ENCODE measurements around the gene SPATA31E1. TPM values are rescaled to one million over a fixed set of nuclear protein-coding genes. Genes with fewer than 3 reads are reported as not detected.
"Not testable (repeated sequence)": the region's sequence is repeated elsewhere in the genome, so short reads cannot be mapped to it uniquely, and the experiment has no call there.

Gene SPATA31E1
- total RNA-seq, 1 donor from 2014 or later = not detected

DNA sequence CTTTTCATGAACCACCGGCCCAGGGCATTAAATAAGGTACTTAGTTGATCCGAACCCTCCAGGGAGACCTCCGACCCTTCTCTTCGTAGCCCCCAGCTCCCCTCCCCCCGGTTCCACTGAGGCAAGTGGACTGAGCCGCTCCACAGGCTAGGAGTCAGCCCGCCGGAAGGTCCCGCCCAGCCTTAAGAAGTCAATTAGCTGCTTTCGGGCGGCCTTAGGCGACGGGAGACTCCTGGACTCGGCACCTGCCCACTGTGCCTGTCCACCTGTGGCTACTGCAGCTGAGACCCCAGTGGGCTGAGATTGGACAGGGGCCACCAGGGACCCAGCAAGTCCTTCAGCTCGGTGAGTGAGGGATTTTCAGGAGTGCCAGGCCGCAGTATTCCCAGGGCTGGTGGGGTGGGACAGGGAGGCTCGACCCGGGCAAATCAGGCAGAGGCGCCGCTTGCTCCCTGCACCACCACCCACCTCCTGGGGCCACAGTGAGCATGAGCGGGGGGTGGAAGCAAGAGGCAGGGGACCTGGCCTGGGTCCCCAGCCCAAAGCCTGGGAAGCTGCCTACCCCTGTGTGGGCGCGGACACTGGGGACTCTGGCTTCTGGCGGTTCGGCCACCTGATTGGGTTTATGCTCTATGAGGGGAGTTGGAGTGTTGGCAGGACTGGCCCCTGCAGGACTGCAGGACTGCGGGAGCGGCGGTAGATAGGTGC is 39.6 kb upstream of the SPATA31E1 start:
- no peaks in the 10 kb centered on the region for H3K36me3 Mint-ChIP-seq (ENCODE audit: low read depth)
- H3K27me3 Mint-ChIP-seq (ENCODE audit: low read depth) = peaks cover 2% of the 10 kb centered on the region
- TF ChIP-seq, protein P1, sequence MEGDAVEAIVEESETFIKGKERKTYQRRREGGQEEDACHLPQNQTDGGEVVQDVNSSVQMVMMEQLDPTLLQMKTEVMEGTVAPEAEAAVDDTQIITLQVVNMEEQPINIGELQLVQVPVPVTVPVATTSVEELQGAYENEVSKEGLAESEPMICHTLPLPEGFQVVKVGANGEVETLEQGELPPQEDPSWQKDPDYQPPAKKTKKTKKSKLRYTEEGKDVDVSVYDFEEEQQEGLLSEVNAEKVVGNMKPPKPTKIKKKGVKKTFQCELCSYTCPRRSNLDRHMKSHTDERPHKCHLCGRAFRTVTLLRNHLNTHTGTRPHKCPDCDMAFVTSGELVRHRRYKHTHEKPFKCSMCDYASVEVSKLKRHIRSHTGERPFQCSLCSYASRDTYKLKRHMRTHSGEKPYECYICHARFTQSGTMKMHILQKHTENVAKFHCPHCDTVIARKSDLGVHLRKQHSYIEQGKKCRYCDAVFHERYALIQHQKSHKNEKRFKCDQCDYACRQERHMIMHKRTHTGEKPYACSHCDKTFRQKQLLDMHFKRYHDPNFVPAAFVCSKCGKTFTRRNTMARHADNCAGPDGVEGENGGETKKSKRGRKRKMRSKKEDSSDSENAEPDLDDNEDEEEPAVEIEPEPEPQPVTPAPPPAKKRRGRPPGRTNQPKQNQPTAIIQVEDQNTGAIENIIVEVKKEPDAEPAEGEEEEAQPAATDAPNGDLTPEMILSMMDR (IDR thresholded peaks at IDR 0.05) = no peak
- no peak for DNase-seq (ENCODE audit: low spot score)
- no peak overlapping the region for H3K27ac Mint-ChIP-seq (ENCODE audit: unreplicated experiment)
- H3K4me3 Mint-ChIP-seq (ENCODE audit: unreplicated experiment) = no peak overlapping the region
- H3K9me3 Mint-ChIP-seq (ENCODE audit: low read depth) = no peaks in the 10 kb centered on the region
- H3K4me1 Mint-ChIP-seq (ENCODE audit: low read depth) = no peaks in the 10 kb centered on the region

DNA sequence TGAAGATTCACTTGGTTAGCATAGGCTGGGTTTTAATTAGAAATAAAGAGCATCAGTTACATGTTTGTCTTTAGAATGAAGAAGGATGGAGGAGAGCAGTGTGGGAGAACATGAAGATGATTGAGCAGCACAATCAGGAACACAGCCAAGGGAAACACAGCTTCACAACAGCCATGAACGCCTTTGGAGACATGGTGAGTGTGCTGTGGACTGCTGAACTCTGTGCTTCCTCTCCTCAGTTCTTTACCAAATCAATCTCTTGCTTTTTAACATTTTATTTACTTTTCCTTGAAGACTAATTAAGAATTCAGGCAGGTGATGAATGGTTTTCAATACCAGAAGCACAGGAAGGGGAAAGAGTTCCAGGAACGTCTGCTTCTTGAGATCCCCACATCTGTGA is 38.2 kb upstream of the SPATA31E1 start:
- H3K27ac Mint-ChIP-seq (ENCODE audit: unreplicated experiment) = no peak overlapping the region
- no peaks in the 10 kb centered on the region for H3K36me3 Mint-ChIP-seq (ENCODE audit: low read depth)
- DNase-seq (ENCODE audit: low spot score) = no peak
- TF ChIP-seq, protein P1 (IDR thresholded peaks at IDR 0.05) = no peak
- no peaks in the 10 kb centered on the region for H3K4me1 Mint-ChIP-seq (ENCODE audit: low read depth)
- no peaks in the 10 kb centered on the region for H3K9me3 Mint-ChIP-seq (ENCODE audit: low read depth)
- H3K27me3 Mint-ChIP-seq (ENCODE audit: low read depth) = peaks cover 2% of the 10 kb centered on the region
- no peak overlapping the region for H3K4me3 Mint-ChIP-seq (ENCODE audit: unreplicated experiment)

DNA sequence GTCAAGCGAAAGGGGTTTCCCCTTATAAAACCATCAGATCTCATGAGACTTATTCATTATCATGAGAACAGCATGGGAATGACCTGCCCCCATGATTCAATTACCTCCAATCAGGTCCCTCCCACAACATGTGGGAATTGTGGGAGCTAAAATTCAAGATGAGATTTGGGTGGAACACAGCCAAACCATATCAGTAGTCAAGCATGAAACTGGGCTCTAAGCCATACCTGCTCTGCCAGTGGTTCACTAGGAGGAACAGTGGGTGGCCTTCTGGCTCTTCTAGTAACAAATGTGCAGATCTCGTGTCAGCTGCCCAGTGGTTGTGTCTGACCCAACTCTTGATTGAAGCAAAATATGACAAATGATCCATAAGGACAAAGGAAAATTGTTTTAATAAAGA is 34.9 kb upstream of the SPATA31E1 start:
- not testable (repeated sequence) for H3K4me1 Mint-ChIP-seq (ENCODE audit: low read depth); H3K4me3 Mint-ChIP-seq (ENCODE audit: unreplicated experiment); H3K27ac Mint-ChIP-seq (ENCODE audit: unreplicated experiment); H3K36me3 Mint-ChIP-seq (ENCODE audit: low read depth); H3K27me3 Mint-ChIP-seq (ENCODE audit: low read depth); DNase-seq (ENCODE audit: low spot score); H3K9me3 Mint-ChIP-seq (ENCODE audit: low read depth)

DNA sequence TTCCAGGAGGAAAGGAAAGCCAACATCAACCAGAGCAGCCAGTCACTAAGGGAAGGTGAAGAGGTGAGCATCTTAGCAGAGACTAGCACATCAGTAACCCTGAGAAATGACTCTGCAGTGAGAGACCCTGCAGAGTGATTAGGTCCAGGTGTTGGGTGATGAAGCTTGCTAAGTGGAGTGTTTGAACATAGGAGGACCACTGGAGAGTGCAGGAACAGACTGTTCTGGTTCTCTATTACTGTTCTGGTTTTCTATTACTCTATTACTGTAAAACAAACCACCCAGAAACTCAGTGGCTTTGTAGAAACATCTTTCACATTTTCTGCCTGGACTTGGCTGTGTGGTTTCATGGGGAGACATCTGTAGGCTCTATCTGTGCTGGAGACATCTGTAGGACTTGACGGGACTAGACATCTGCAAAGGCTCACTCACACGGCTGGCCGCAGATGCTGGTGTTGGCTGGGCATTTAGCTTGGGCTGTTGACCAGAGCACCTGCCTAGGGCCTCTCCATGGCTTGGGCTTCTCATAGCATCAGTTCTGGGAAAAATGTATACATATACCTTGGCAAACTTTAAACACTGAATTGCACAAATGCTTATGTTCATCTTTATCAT is 33.4 kb upstream of the SPATA31E1 start:
- no peak for DNase-seq (ENCODE audit: low spot score)
- no peak overlapping the region for H3K27ac Mint-ChIP-seq (ENCODE audit: unreplicated experiment)
- TF ChIP-seq, protein P1 (IDR thresholded peaks at IDR 0.05) = no peak
- H3K9me3 Mint-ChIP-seq (ENCODE audit: low read depth) = no peaks in the 10 kb centered on the region
- H3K4me1 Mint-ChIP-seq (ENCODE audit: low read depth) = no peaks in the 10 kb centered on the region
- H3K27me3 Mint-ChIP-seq (ENCODE audit: low read depth) = peaks cover 2% of the 10 kb centered on the region
- H3K36me3 Mint-ChIP-seq (ENCODE audit: low read depth) = no peaks in the 10 kb centered on the region
- H3K4me3 Mint-ChIP-seq (ENCODE audit: unreplicated experiment) = no peak overlapping the region

DNA sequence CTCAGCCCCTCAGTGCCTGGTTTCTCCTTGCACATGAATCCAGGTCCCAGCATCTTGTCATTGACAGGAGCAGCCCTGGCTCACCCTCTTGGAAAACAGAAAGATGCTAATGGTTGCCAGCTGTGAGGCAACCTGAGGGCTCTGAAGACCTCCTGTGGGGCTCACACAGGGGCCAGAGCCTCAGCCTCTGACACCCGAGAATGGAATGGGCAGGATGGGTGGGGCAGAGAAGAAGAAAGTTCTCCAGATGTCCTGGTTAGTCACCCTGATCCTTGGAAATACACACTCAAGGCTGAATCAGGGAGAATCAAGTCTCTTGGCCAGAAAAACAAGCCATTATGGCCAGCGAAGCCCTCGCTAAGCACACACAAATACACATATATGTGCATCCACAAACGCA is 32.3 kb upstream of the SPATA31E1 start:
- TF ChIP-seq, protein P1 (IDR thresholded peaks at IDR 0.05) = no peak
- H3K9me3 Mint-ChIP-seq (ENCODE audit: low read depth) = no peaks in the 10 kb centered on the region
- H3K4me1 Mint-ChIP-seq (ENCODE audit: low read depth) = no peaks in the 10 kb centered on the region
- H3K27me3 Mint-ChIP-seq (ENCODE audit: low read depth) = peaks cover 2% of the 10 kb centered on the region
- no peak overlapping the region for H3K4me3 Mint-ChIP-seq (ENCODE audit: unreplicated experiment)
- H3K36me3 Mint-ChIP-seq (ENCODE audit: low read depth) = no peaks in the 10 kb centered on the region
- H3K27ac Mint-ChIP-seq (ENCODE audit: unreplicated experiment) = no peak overlapping the region
- no peak for DNase-seq (ENCODE audit: low spot score)

DNA sequence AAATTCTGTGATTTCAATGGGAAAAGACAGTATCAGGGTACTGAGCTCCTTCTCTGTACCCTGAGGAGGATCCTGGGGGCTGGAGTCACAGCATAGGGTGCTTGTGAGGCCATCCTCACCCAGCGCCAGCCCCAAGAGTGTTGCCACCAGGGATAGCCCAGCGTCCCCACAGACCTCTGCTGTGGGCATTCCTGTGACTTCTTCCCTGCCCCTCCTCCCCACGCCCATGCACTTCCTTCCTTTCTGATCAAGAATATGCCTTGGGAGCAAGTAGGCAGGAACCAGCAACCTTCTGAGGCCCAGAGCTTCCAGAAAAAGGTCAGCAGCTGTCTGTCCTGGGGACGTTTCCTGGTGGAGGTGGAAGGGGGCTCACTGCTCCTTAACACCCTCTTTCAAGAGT is 31.5 kb upstream of the SPATA31E1 start:
- H3K4me1 Mint-ChIP-seq (ENCODE audit: low read depth); H3K9me3 Mint-ChIP-seq (ENCODE audit: low read depth); DNase-seq (ENCODE audit: low spot score); H3K27me3 Mint-ChIP-seq (ENCODE audit: low read depth); H3K27ac Mint-ChIP-seq (ENCODE audit: unreplicated experiment); H3K36me3 Mint-ChIP-seq (ENCODE audit: low read depth); H3K4me3 Mint-ChIP-seq (ENCODE audit: unreplicated experiment): not testable (repeated sequence)
